RWPE2 (cell line): Measurements from ENCODE around the gene HNRNPA2B1.

Experiments
- ATAC-seq: fragments of 200-7000 bp; cut with Tn5 transposase; 3 replicates; pipeline ENCODE4 v1.9.1; 2021; ENCODE audit warnings: low read depth
- DNase-seq: peaks from one replicate; pipeline ENCODE4 v3.0.0-alpha.2; 2020; ENCODE audit warnings: low spot score
- H3K27ac ChIP-seq: fragments of 450-650 bp; 2 replicates; pipeline ENCODE4 v1.5.1; 2017; ENCODE audit warnings: mild to moderate bottlenecking; ENCODE audit not compliant: poor library complexity, severe bottlenecking
- H3K27me3 ChIP-seq: fragments of 250-450 bp; sonication (Bioruptor Pico); 2 replicates; pipeline ENCODE4 v1.5.1; 2021; ENCODE audit warnings: mild to moderate bottlenecking, moderate library complexity; ENCODE audit not compliant: insufficient read depth, poor library complexity, severe bottlenecking
- H3K36me3 ChIP-seq: fragments of 250-450 bp; sonication (Bioruptor Pico); 2 replicates; pipeline ENCODE4 v1.5.1; 2020; ENCODE audit warnings: low read depth, mild to moderate bottlenecking, moderate library complexity
- H3K4me1 ChIP-seq: fragments of 250-450 bp; sonication (Bioruptor Pico); 2 replicates; pipeline ENCODE4 v1.5.1; 2021; ENCODE audit warnings: mild to moderate bottlenecking, moderate library complexity; ENCODE audit not compliant: insufficient read depth, poor library complexity, severe bottlenecking
- H3K4me3 ChIP-seq: fragments of 250-450 bp; sonication (Bioruptor Pico); 2 replicates; pipeline ENCODE4 v1.5.1; 2021; ENCODE audit warnings: mild to moderate bottlenecking, moderate library complexity; ENCODE audit not compliant: severe bottlenecking
- H3K9me3 ChIP-seq: fragments of 250-450 bp; sonication (Bioruptor Pico); 2 replicates; pipeline ENCODE4 v1.5.1; 2021; ENCODE audit warnings: mild to moderate bottlenecking, moderate library complexity; ENCODE audit not compliant: severe bottlenecking
- TF ChIP-seq, protein P1 (sequence below): fragments of 450-650 bp; IDR thresholded peaks from one replicate; pipeline ENCODE4 v1.5.1; 2017; ENCODE audit warnings: mild to moderate bottlenecking, moderate library complexity; ENCODE audit not compliant: poor library complexity, severe bottlenecking

HNRNPA2B1 gene

GRCh38 chr7:26159243-26159642, 41.3 kb downstream of the HNRNPA2B1 start:
- DNase-seq (no peak), ATAC-seq (no peak)
- Histone ChIP-seq H3K4me3 (no peak overlapping the region), H3K27ac (peak overlapping the region; percentile 31), H3K36me3 (no peaks in the 10 kb centered on the region), H3K9me3 (no peaks in the 10 kb centered on the region), H3K4me1 (peaks cover 32% of the 10 kb centered on the region), H3K27me3 (no peaks in the 10 kb centered on the region)
- TF ChIP-seq, protein P1, sequence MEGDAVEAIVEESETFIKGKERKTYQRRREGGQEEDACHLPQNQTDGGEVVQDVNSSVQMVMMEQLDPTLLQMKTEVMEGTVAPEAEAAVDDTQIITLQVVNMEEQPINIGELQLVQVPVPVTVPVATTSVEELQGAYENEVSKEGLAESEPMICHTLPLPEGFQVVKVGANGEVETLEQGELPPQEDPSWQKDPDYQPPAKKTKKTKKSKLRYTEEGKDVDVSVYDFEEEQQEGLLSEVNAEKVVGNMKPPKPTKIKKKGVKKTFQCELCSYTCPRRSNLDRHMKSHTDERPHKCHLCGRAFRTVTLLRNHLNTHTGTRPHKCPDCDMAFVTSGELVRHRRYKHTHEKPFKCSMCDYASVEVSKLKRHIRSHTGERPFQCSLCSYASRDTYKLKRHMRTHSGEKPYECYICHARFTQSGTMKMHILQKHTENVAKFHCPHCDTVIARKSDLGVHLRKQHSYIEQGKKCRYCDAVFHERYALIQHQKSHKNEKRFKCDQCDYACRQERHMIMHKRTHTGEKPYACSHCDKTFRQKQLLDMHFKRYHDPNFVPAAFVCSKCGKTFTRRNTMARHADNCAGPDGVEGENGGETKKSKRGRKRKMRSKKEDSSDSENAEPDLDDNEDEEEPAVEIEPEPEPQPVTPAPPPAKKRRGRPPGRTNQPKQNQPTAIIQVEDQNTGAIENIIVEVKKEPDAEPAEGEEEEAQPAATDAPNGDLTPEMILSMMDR = no peak

DNA sequence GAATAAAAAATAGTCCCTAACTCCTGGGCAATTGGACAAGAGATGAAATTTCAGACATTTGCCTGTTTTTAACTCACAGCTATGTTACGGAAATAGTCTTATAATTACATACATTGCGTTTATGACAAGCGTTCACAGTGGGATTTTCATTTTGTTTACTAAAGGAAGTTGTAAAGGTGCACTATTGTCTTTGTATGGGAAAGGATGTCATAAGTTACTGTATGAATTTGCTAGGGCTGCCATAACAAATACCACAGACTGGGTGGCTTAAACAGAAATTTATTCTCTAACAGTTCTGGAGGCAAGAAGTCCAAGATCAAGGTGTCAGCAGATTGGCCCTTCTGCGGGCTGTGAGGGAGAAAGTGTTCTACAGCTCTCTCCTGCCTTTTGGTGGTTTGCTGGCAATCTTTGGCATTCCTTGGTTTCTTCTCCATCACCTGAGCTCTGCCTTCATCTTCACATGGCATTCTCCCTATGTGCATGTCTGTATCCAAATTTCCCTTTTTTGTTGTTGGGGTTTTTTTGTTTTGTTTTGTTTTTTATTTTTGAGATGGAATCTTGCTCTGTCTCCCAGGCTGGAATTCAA, 42.9 kb downstream of the HNRNPA2B1 start:
- Histone ChIP-seq H3K36me3 (no peaks in the 10 kb centered on the region), H3K9me3 (no peaks in the 10 kb centered on the region), H3K4me1 (peaks cover 41% of the 10 kb centered on the region), H3K27me3 (no peaks in the 10 kb centered on the region), H3K4me3 (no peak overlapping the region), H3K27ac (peak overlapping the region; percentile 70)
- no peak for DNase-seq
- TF ChIP-seq, protein P1 = no peak
- no peak for ATAC-seq

GRCh38 chr7:26156451-26157420, 43.8 kb downstream of the HNRNPA2B1 start:
- H3K4me1 ChIP-seq = peaks cover 41% of the 10 kb centered on the region
- no peaks in the 10 kb centered on the region for H3K9me3 ChIP-seq
- ATAC-seq = peak; percentile 77
- peak overlapping the region; percentile 9 for H3K4me3 ChIP-seq
- no peak for DNase-seq
- no peaks in the 10 kb centered on the region for H3K36me3 ChIP-seq
- peak overlapping the region; percentile 70 for H3K27ac ChIP-seq
- TF ChIP-seq, protein P1 = no peak
- H3K27me3 ChIP-seq = no peaks in the 10 kb centered on the region

DNA sequence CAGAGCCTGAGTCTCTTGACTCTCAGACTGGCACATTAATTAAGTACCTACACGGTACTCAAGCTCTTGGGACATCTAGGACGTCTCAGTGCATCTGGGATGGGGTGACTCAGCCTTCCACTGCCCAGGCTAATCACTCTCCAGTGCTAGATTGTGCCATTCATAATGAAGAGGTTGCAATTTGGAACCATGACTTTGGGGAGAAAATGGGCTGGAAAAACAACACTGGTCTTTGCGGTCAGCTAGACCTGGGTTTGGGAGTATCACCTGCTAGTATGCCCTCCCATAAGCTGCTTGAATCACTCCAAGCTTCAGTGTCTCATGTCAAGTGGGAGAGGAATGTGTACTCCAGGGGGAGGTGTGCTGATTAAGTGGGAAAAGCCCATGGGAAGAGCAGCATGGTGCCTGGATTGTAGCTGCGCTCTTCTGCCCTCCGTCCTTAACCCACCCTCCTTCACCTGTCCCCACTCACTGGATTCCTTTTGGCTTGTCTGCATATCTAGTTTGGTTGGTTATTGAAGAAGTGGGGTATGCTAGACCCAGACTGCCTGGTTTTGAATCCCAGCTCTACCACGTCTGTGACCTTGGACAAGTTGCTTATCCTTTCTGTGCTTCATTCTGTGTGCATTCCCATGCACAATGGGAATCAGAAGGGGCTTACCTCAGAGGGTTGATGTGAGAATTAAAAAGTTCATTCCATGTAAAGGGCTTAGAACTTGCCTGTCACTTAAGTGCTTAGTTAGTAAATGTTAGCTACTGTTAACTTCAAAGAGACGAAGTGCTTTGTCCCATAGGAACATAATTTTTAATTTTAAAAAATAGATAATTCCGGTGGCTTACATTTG, 44.8 kb downstream of the HNRNPA2B1 start:
- Histone ChIP-seq H3K27ac (peak overlapping the region; percentile 70), H3K9me3 (no peaks in the 10 kb centered on the region), H3K27me3 (no peaks in the 10 kb centered on the region), H3K4me1 (peaks cover 41% of the 10 kb centered on the region), H3K36me3 (no peaks in the 10 kb centered on the region), H3K4me3 (peak overlapping the region; percentile 9)
- TF ChIP-seq, protein P1 = no peak
- DNase-seq (no peak), ATAC-seq (peak; percentile 52)
